Endothelial cell of umbilical vein (primary cell): ENCODE results near the gene KRT82. TPM values are rescaled to one million over a fixed set of nuclear protein-coding genes. Genes with fewer than 3 reads are reported as not detected.

ENCODE experiments used
- BruUV-seq: library from RNA; stranded (reverse); fragments of 400-500 nt; replicated peaks from 2 replicates; lab custom pipeline; 2021; lab: Mats Ljungman, UMichigan
- CTCF ChIA-PET: fragments of 300-600, 350-600 bp; sonication (Branson Sonifier 250); formaldehyde crosslinking; loops from one replicate; lab custom pipeline; 2021; ENCODE audit warnings: antibody characterized with exemption, inconsistent platforms; lab: Charles Lee
- POLR2A ChIA-PET: fragments of 300-600, 350-600 bp; sonication (Branson Sonifier 250); formaldehyde crosslinking; loops from one replicate; lab custom pipeline; 2021; ENCODE audit warnings: antibody characterized with exemption, inconsistent platforms; lab: Charles Lee
- DNase-seq: peaks from one replicate; pipeline ENCODE4 v3.0.0-alpha.2; 2011; ENCODE audit warnings: low read depth, low spot score
- FAIRE-seq: peaks from 2 replicates; lab custom pipeline; 2011; peaks lifted over from hg19 to GRCh38; lab: Jason Lieb, UNC
- H2AFZ ChIP-seq: 2 replicates; pipeline ENCODE4 v1.6.0; 2012; ENCODE audit warnings: low read depth, low read length, control low read depth, inconsistent platforms
- H3K27ac ChIP-seq: 2 replicates; pipeline ENCODE4 v1.5.1; 2011; ENCODE audit warnings: low read depth, mild to moderate bottlenecking, control low read depth, low read length, moderate library complexity; ENCODE audit not compliant: insufficient read depth
- H3K27me3 ChIP-seq, 2 experiments: 2 replicates each; pipeline versions ENCODE4 v1.6.0 to v1.6.1; 2011; ENCODE audit warnings: low read length in 2 of 2, mixed read lengths in 1 of 2; ENCODE audit not compliant: control insufficient read depth in 2 of 2, insufficient read depth in 2 of 2
- H3K36me3 ChIP-seq, 2 experiments: 2 replicates in 1 of 2; 3 replicates in 1 of 2; pipeline ENCODE4 v1.5.1; 2011; ENCODE audit warnings: low read length in 2 of 2, mild to moderate bottlenecking in 1 of 2, moderate library complexity in 1 of 2; ENCODE audit not compliant: control insufficient read depth in 2 of 2, insufficient read depth in 2 of 2; ENCODE audit errors: extremely low read depth in 1 of 2
- H3K4me1 ChIP-seq: 3 replicates; pipeline ENCODE4 v1.5.1; 2011; ENCODE audit warnings: mild to moderate bottlenecking, low read length; ENCODE audit not compliant: control insufficient read depth, insufficient read depth; ENCODE audit errors: extremely low read depth
- H3K4me2 ChIP-seq: 2 replicates; pipeline ENCODE4 v1.6.1; 2011; ENCODE audit warnings: low read length, control low read depth, mixed read lengths; ENCODE audit not compliant: insufficient read depth
- H3K4me3 ChIP-seq, 3 experiments: fragments of 200-600 bp in 1 of 3; sonication (generic), shearing (Covaris generic) in 1 of 3; replicated peaks in 1 of 3; 2 replicates each; pipeline ENCODE4 v1.5.1; 2011 to 2016; ENCODE audit warnings: control low read depth in 3 of 3, low read length in 3 of 3, mild to moderate bottlenecking in 2 of 3, inconsistent platforms in 1 of 3, low read depth in 1 of 3, moderate library complexity in 1 of 3; ENCODE audit not compliant: insufficient read depth in 1 of 3
- H3K79me2 ChIP-seq: 2 replicates; pipeline ENCODE4 v1.6.0; 2012; ENCODE audit warnings: low read length, inconsistent platforms; ENCODE audit not compliant: control insufficient read depth, insufficient read depth
- H3K9ac ChIP-seq: replicated peaks from 2 replicates; pipeline ENCODE3; 2011; ENCODE audit warnings: low read length, control low read depth; ENCODE audit not compliant: insufficient read depth; ENCODE audit errors: extremely low read depth
- H3K9me1 ChIP-seq: replicated peaks from 3 replicates; pipeline ENCODE4 v1.6.0; 2011; ENCODE audit warnings: mild to moderate bottlenecking, low read length; ENCODE audit not compliant: control insufficient read depth, insufficient read depth; ENCODE audit errors: extremely low read depth
- H3K9me3 ChIP-seq: replicated peaks from 2 replicates; pipeline ENCODE4 v1.5.1; 2012; ENCODE audit warnings: low read length, inconsistent platforms; ENCODE audit not compliant: control insufficient read depth, insufficient read depth
- H4K20me1 ChIP-seq: replicated peaks from 2 replicates; pipeline ENCODE3; 2011; ENCODE audit warnings: mild to moderate bottlenecking, low read length; ENCODE audit not compliant: control insufficient read depth, insufficient read depth; ENCODE audit errors: extremely low read depth
- EZH2 ChIP-seq: IDR thresholded peaks from 2 replicates; pipeline ENCODE4 v1.6.1; 2012; ENCODE audit warnings: borderline replicate concordance, low read depth, mild to moderate bottlenecking, moderate library complexity, low read length, inconsistent platforms; ENCODE audit not compliant: severe bottlenecking
- FOS ChIP-seq: IDR thresholded peaks from 2 replicates; pipeline ENCODE4 v1.6.1; 2011; ENCODE audit warnings: mild to moderate bottlenecking, low read length, moderate library complexity, borderline replicate concordance; ENCODE audit not compliant: insufficient read depth
- GATA2 ChIP-seq: IDR thresholded peaks from 2 replicates; pipeline ENCODE4 v1.7.0; 2011; ENCODE audit warnings: low read depth, mild to moderate bottlenecking, moderate library complexity, mixed read lengths, low read length; ENCODE audit not compliant: insufficient read length, insufficient read depth
- JUN ChIP-seq: IDR thresholded peaks from 2 replicates; pipeline ENCODE4 v1.6.1; 2011; ENCODE audit warnings: borderline replicate concordance, low read depth; ENCODE audit not compliant: insufficient read length, insufficient read depth
- MYC ChIP-seq: IDR thresholded peaks from one replicate; pipeline ENCODE4 v1.6.1; 2011; ENCODE audit warnings: mild to moderate bottlenecking, low read depth, low read length
- POLR2A ChIP-seq: IDR thresholded peaks from 2 replicates; pipeline ENCODE4 v1.6.1; 2012; ENCODE audit warnings: low read depth, mild to moderate bottlenecking, control low read depth, low read length
- POLR2AphosphoS5 ChIP-seq: IDR thresholded peaks from 2 replicates; pipeline ENCODE4 v1.6.1; 2012; ENCODE audit warnings: low read depth, mild to moderate bottlenecking, control low read depth, low read length, moderate library complexity; ENCODE audit not compliant: insufficient read depth
- dilution Hi-C: fragments of 300-500 bp; cut with MboI; formaldehyde crosslinking; loops from one replicate; pipeline ENCODE4 v1.15.0; 2019; ENCODE audit warnings: low sequenced_read_pairs; ENCODE audit not compliant: extremely low pct_ligation_motif_present
- intact Hi-C: fragments of 100-400 bp; cut with micrococcal nuclease; formaldehyde crosslinking; loops from one replicate; pipeline ENCODE4 v1.10.0; 2022
- polyA plus RNA-seq, 4 experiments: library from polyadenylated mRNA; depleted of rRNA in 3 of 4; stranded (reverse) in 3 of 4; unstranded in 1 of 4; fragments of >200 nt; gene quantifications; 2 replicates each; pipeline versions ENCODE4 v1.2.1 to v1.2.3, GENCODE V29; 2011 to 2012; ENCODE audit warnings: missing spikeins in 1 of 4
- total RNA-seq: library from RNA; stranded (reverse); gene quantifications from 2 replicates; pipeline ENCODE4 v1.2.3, GENCODE V29; 2021
- TF ChIP-seq, protein P1 (sequence below): IDR thresholded peaks from 2 replicates; pipeline ENCODE4 v1.6.1; 2011; ENCODE audit not compliant: insufficient read depth, insufficient read length
- TF ChIP-seq, protein P2 (sequence below), 2 donors: IDR thresholded peaks; 1 replicate in 1 of 2; 2 replicates in 1 of 2; pipeline ENCODE4 v1.5.1; 2011; ENCODE audit warnings: low read length in 2 of 2, mild to moderate bottlenecking in 2 of 2, moderate library complexity in 2 of 2, control low read depth in 1 of 2, inconsistent platforms in 1 of 2, low read depth in 1 of 2; ENCODE audit not compliant: insufficient read depth in 1 of 2; ENCODE audit errors: extremely low read depth in 1 of 2

KRT82 gene
- total and polyA plus RNA-seq, 2 donors (not counting 3 experiments of a cell fraction or from before 2014, with no cell fraction given) = not detected

- dilution Hi-C loops (no loop called here), intact Hi-C loops (no loop called here)
- H3K79me2 ChIP-seq = no peaks in the 10 kb centered on the region
- no peaks in the 10 kb centered on the region for H3K9me1 ChIP-seq
- DNase-seq (no peak), FAIRE-seq (no peak)
- no peak overlapping the region for H3K4me2 ChIP-seq
- no peaks in the 10 kb centered on the region for H4K20me1 ChIP-seq
- TF ChIP-seq, protein P1, sequence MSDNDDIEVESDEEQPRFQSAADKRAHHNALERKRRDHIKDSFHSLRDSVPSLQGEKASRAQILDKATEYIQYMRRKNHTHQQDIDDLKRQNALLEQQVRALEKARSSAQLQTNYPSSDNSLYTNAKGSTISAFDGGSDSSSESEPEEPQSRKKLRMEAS = no peak
- TF ChIP-seq FOS = no peak
- no peak for TF ChIP-seq MYC
- no peak for TF ChIP-seq GATA2
- no peak for TF ChIP-seq POLR2A
- TF ChIP-seq, protein P2, sequence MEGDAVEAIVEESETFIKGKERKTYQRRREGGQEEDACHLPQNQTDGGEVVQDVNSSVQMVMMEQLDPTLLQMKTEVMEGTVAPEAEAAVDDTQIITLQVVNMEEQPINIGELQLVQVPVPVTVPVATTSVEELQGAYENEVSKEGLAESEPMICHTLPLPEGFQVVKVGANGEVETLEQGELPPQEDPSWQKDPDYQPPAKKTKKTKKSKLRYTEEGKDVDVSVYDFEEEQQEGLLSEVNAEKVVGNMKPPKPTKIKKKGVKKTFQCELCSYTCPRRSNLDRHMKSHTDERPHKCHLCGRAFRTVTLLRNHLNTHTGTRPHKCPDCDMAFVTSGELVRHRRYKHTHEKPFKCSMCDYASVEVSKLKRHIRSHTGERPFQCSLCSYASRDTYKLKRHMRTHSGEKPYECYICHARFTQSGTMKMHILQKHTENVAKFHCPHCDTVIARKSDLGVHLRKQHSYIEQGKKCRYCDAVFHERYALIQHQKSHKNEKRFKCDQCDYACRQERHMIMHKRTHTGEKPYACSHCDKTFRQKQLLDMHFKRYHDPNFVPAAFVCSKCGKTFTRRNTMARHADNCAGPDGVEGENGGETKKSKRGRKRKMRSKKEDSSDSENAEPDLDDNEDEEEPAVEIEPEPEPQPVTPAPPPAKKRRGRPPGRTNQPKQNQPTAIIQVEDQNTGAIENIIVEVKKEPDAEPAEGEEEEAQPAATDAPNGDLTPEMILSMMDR (IDR thresholded peaks at IDR 0.05; ENCODE audit: extremely low read depth in 1 of 2, insufficient read depth in 1 of 2, low read depth in 1 of 2, low read length in 2 of 2) = no peak
- no peak for TF ChIP-seq POLR2AphosphoS5
- TF ChIP-seq EZH2 = no peak
- TF ChIP-seq JUN = no peak
- H3K27me3 ChIP-seq = peaks cover 4 to 7% of the 10 kb centered on the region in 2 experiments
- H3K36me3 ChIP-seq = no peaks in the 10 kb centered on the region
- no peak overlapping the region for H3K27ac ChIP-seq
- H3K4me3 ChIP-seq = no peak overlapping the region
- no peak overlapping the region for H3K9ac ChIP-seq
- no peaks in the 10 kb centered on the region for H3K9me3 ChIP-seq
- no TSS peak for BruUV-seq
- no peaks in the 10 kb centered on the region for H3K4me1 ChIP-seq
- H2AFZ ChIP-seq = no peak overlapping the region
- CTCF ChIA-PET = interaction anchor here (2.2 kb wide), 1 partner anchor 11 kb away, joined by 6 read pairs; no protein-coding TSS in a partner anchor
- POLR2A ChIA-PET = no interaction called here
Measured at GRCh38 chr12:52439420-52439819, 33.3 kb upstream of the KRT82 start.
